Measurements from ENCODE around the gene YEATS4.

- TF ChIP-seq POLR2A (IDR thresholded peaks at IDR 0.05; ENCODE audit: low read length), result no peak
- TF ChIP-seq GATA1 (IDR thresholded peaks at IDR 0.05; ENCODE audit: low read depth, low read length), result no peak
Observed at GRCh38 chr12:69423037-69423905, 63.7 kb downstream of the YEATS4 start.

Data from erythroblast (primary cell).